CD14-positive monocyte (primary cell): ENCODE measurements around the gene MOK. TPM values are rescaled to one million over a fixed set of nuclear protein-coding genes. Genes with fewer than 3 reads are reported as not detected.

Source experiments
- DNase-seq, 3 donors: peaks; one replicate each; pipeline ENCODE4 v3.0.0-alpha.2; 2011 to 2022
- H2AFZ ChIP-seq: 2 replicates; pipeline ENCODE4 v1.6.0; 2012; ENCODE audit warnings: mild to moderate bottlenecking, low read depth, low read length, inconsistent platforms; ENCODE audit not compliant: insufficient read depth, poor library complexity, severe bottlenecking
- H3K27ac ChIP-seq, 2 donors: 1 replicate in 1 of 2; 2 replicates in 1 of 2; pipeline ENCODE4 v1.5.1; 2012 to 2013; ENCODE audit warnings: low read length in 2 of 2, control low read depth in 1 of 2, inconsistent platforms in 1 of 2, low read depth in 1 of 2, mild to moderate bottlenecking in 1 of 2
- H3K27me3 ChIP-seq, 2 donors: one replicate each; pipeline versions ENCODE4 v1.6.0 to v1.6.1; 2011 to 2013; ENCODE audit warnings: low read length in 2 of 2; ENCODE audit not compliant: control insufficient read depth in 2 of 2, insufficient read depth in 2 of 2
- H3K36me3 ChIP-seq, 2 donors: replicated peaks in 1 of 2; 1 replicate in 1 of 2; 2 replicates in 1 of 2; pipeline versions ENCODE4 v1.5.1 to v1.6.1; 2012 to 2013; ENCODE audit warnings: low read length in 2 of 2, control low read depth in 1 of 2, inconsistent platforms in 1 of 2, mild to moderate bottlenecking in 1 of 2; ENCODE audit not compliant: insufficient read depth in 2 of 2, control insufficient read depth in 1 of 2
- H3K4me1 ChIP-seq, 2 donors: 1 replicate in 1 of 2; 2 replicates in 1 of 2; pipeline versions ENCODE4 v1.5.1 to v1.6.1; 2012 to 2013; ENCODE audit warnings: low read length in 2 of 2, control low read depth in 1 of 2, inconsistent platforms in 1 of 2, mild to moderate bottlenecking in 1 of 2, moderate library complexity in 1 of 2; ENCODE audit not compliant: insufficient read depth in 2 of 2, control insufficient read depth in 1 of 2
- H3K4me2 ChIP-seq: replicated peaks from 2 replicates; pipeline ENCODE3; 2012; ENCODE audit warnings: low read length, moderate library complexity, mild to moderate bottlenecking; ENCODE audit not compliant: poor library complexity, severe bottlenecking; ENCODE audit errors: extremely low read depth
- H3K4me3 ChIP-seq, 3 experiments: fragments of 200-600 bp in 1 of 3; sonication (generic) in 1 of 3; replicated peaks in 1 of 3; 1 replicate in 2 of 3; 2 replicates in 1 of 3; pipeline ENCODE4 v1.5.1; 2011 to 2013; ENCODE audit warnings: low read length in 3 of 3, mild to moderate bottlenecking in 3 of 3, control low read depth in 2 of 3, low read depth in 2 of 3, inconsistent platforms in 1 of 3, moderate library complexity in 1 of 3
- H3K79me2 ChIP-seq: 2 replicates; pipeline ENCODE4 v1.6.0; 2012; ENCODE audit warnings: mild to moderate bottlenecking, control low read depth, inconsistent platforms, low read length, moderate library complexity; ENCODE audit not compliant: insufficient read depth
- H3K9ac ChIP-seq: 2 replicates; pipeline ENCODE4 v1.6.0; 2017; ENCODE audit warnings: low read length, mild to moderate bottlenecking; ENCODE audit not compliant: insufficient read depth, poor library complexity, severe bottlenecking
- H3K9me3 ChIP-seq, 2 donors: replicated peaks in 1 of 2; 1 replicate in 1 of 2; 2 replicates in 1 of 2; pipeline versions ENCODE4 v1.5.1 to v1.6.1; 2012 to 2013; ENCODE audit warnings: low read length in 2 of 2, control low read depth in 1 of 2; ENCODE audit not compliant: control insufficient read depth in 1 of 2, insufficient read depth in 1 of 2
- H4K20me1 ChIP-seq: 2 replicates; pipeline ENCODE4 v1.6.0; 2012; ENCODE audit warnings: mild to moderate bottlenecking, low read length, control low read depth, moderate library complexity; ENCODE audit not compliant: insufficient read depth
- H3K27ac Mint-ChIP-seq, 7 donors: one replicate each; pipeline ENCODE4 v1.8.0; 2020; ENCODE audit warnings: mild to moderate bottlenecking in 7 of 7, mixed read lengths in 7 of 7, moderate library complexity in 6 of 7, inconsistent platforms in 2 of 7
- H3K27me3 Mint-ChIP-seq, 3 donors: one replicate each; pipeline ENCODE4 v1.8.0; 2021 to 2022; ENCODE audit warnings: low read depth in 3 of 3, mild to moderate bottlenecking in 3 of 3, mixed read lengths in 3 of 3, moderate library complexity in 3 of 3, inconsistent platforms in 1 of 3
- H3K36me3 Mint-ChIP-seq, 2 donors: one replicate each; pipeline ENCODE4 v1.8.0; 2020; ENCODE audit warnings: mixed read lengths in 2 of 2, inconsistent platforms in 1 of 2, mild to moderate bottlenecking in 1 of 2
- H3K4me1 Mint-ChIP-seq: one replicate; pipeline ENCODE4 v1.8.0; 2020; ENCODE audit warnings: mild to moderate bottlenecking, mixed read lengths
- H3K4me3 Mint-ChIP-seq, 2 donors: one replicate each; pipeline ENCODE4 v1.8.0; 2020; ENCODE audit warnings: mild to moderate bottlenecking in 2 of 2, mixed read lengths in 2 of 2, moderate library complexity in 1 of 2
- H3K9me3 Mint-ChIP-seq, 7 donors: one replicate each; pipeline ENCODE4 v1.8.0; 2020 to 2022; ENCODE audit warnings: mixed read lengths in 7 of 7, mild to moderate bottlenecking in 6 of 7, moderate library complexity in 6 of 7, inconsistent platforms in 2 of 7
- CTCF ChIP-seq: fragments of 200-600 bp; IDR thresholded peaks from one replicate; pipeline ENCODE4 v1.8.0; 2022; ENCODE audit warnings: antibody characterized with exemption, mild to moderate bottlenecking
- WGBS: methylation state at CpG from one replicate; pipeline ENCODE4 v1.1.5; 2013; ENCODE audit warnings: missing lambda C conversion rate; ENCODE audit not compliant: insufficient coverage; 5-methylcytosine and 5-hydroxymethylcytosine counted together
- intact Hi-C, 2 donors: fragments of 100-400 bp; cut with micrococcal nuclease; formaldehyde crosslinking; loops; one replicate each; pipeline versions ENCODE4 v1.15.0 to v1.15.1; 2023
- polyA plus RNA-seq, 3 donors: library from polyadenylated mRNA; depleted of rRNA in 1 of 3; unstranded in 2 of 3; stranded (reverse) in 1 of 3; fragments of 300-500 nt in 2 of 3; fragments of >200 nt in 1 of 3; fragmentation: Illumina TruSeq in 2 of 3; gene quantifications; 1 replicate in 2 of 3; 2 replicates in 1 of 3; pipeline ENCODE4 v1.2.3, GENCODE V29; 2012 to 2021

MOK gene
- polyA plus RNA-seq, 3 donors, result 0.67 to 3.4 (median 1.8) TPM

- peaks cover 3 to 4% of the 10 kb centered on the region in 2 donors for H3K36me3 Mint-ChIP-seq
- no peaks in the 10 kb centered on the region for H3K79me2 ChIP-seq
- no peaks in the 10 kb centered on the region for H3K27me3 ChIP-seq
- peak overlapping the region in 1 of 2 donors; percentile 92 for H3K27ac ChIP-seq
- peaks cover 0 to under 1% (median 0%) of the 10 kb centered on the region in 3 donors for H3K27me3 Mint-ChIP-seq
- peak overlapping the region; percentile 79 for H2AFZ ChIP-seq
- H3K36me3 ChIP-seq, result peaks cover 0 to 6% of the 10 kb centered on the region in 2 donors
- H3K4me3 Mint-ChIP-seq, result no peak overlapping the region
- H4K20me1 ChIP-seq, result no peaks in the 10 kb centered on the region
- no peak for TF ChIP-seq CTCF
- intact Hi-C loops, result loop anchor here in 1 of 2 donors (10.0 kb wide), 1 partner anchor 186 kb away; the partner anchor contains the start of gene WDR20
- peaks cover 41 to 49% of the 10 kb centered on the region in 2 donors for H3K4me1 ChIP-seq
- DNase-seq, result no peak
- whole genome bisulfite sequencing, result 100% methylated on average over 9 of the region's 17 CpGs
- H3K9me3 ChIP-seq, result no peaks in the 10 kb centered on the region
- no peak overlapping the region for H3K27ac Mint-ChIP-seq
- H3K4me3 ChIP-seq, result peak overlapping the region in 1 of 3 experiments; percentile 87
- H3K4me2 ChIP-seq, result peak overlapping the region; percentile 67
- H3K4me1 Mint-ChIP-seq, result peaks cover 44% of the 10 kb centered on the region
- no peak overlapping the region for H3K9ac ChIP-seq
- no peaks in the 10 kb centered on the region for H3K9me3 Mint-ChIP-seq
These were observed 15.9 kb upstream of the MOK start for GRCh38 chr14:102320671-102321455.

GRCh38 chr14:102320033-102320660 lies 15.2 kb upstream of the MOK start:
- Mint-ChIP-seq H3K27me3 (peaks cover 0 to 3% (median 0%) of the 10 kb centered on the region in 3 donors), H3K4me1 (peaks cover 45% of the 10 kb centered on the region), H3K9me3 (no peaks in the 10 kb centered on the region), H3K36me3 (no peaks in the 10 kb centered on the region), H3K27ac (peak overlapping the region; percentile 64 to 92 (median 83)), H3K4me3 (peak overlapping the region; percentile 79 to 89)
- Histone ChIP-seq H3K4me1 (peaks cover 42 to 50% of the 10 kb centered on the region in 2 donors), H3K27ac (peak overlapping the region; percentile 70 to 92), H3K9me3 (no peaks in the 10 kb centered on the region), H4K20me1 (no peaks in the 10 kb centered on the region), H3K27me3 (no peaks in the 10 kb centered on the region), H3K4me2 (peak overlapping the region; percentile 67), H3K79me2 (no peaks in the 10 kb centered on the region), H3K9ac (peak overlapping the region; percentile 74), H2AFZ (peak overlapping the region; percentile 79), H3K36me3 (no peaks in the 10 kb centered on the region), H3K4me3 (peak overlapping the region; percentile 69 to 93 (median 87))
- 0% methylated on average over 25 of the region's 30 CpGs for whole genome bisulfite sequencing
- no peak for TF ChIP-seq CTCF
- DNase-seq, result peak in 2 of 3 donors; percentile 29 to 36
- intact Hi-C loops, result loop anchor here in 1 of 2 donors (10.0 kb wide), 1 partner anchor 185 kb away; the partner anchor contains the start of gene WDR20
